Naive thymus-derived CD4-positive, alpha-beta T cell (primary cell): ENCODE results near the gene ZNF827. TPM values are rescaled to one million over a fixed set of nuclear protein-coding genes. Genes with fewer than 3 reads are reported as not detected.

Experiments used
- ATAC-seq: fragments of 150-1000 bp; cut with Tn5 transposase; 2 replicates; pipeline ENCODE4 v1.10.0; 2021; ENCODE audit warnings: mild to moderate bottlenecking, moderate library complexity
- CTCF ChIA-PET: fragments of 350-600 bp; sonication (Branson Sonifier 250); formaldehyde crosslinking; loops from one replicate; lab custom pipeline; 2021; ENCODE audit warnings: antibody characterized with exemption; lab: Charles Lee
- POLR2A ChIA-PET: fragments of 350-600 bp; sonication (Branson Sonifier 250); formaldehyde crosslinking; loops from one replicate; lab custom pipeline; 2021; ENCODE audit warnings: antibody characterized with exemption, inconsistent platforms; lab: Charles Lee
- DNase-seq, 9 donors: peaks; one replicate each; pipeline versions ENCODE4 v3.0.0 to v3.0.0-alpha.2; 2020 to 2022; ENCODE audit warnings: mixed read lengths in 1 of 9
- H3K27ac ChIP-seq: one replicate; pipeline ENCODE4 v1.7.0; 2013; ENCODE audit warnings: mild to moderate bottlenecking, low read depth, low read length, moderate library complexity
- H3K27me3 ChIP-seq, 2 donors: one replicate each; pipeline ENCODE4 v1.7.0; 2013; ENCODE audit warnings: low read length in 2 of 2, mild to moderate bottlenecking in 2 of 2, moderate library complexity in 2 of 2; ENCODE audit not compliant: control insufficient read depth in 2 of 2, insufficient read depth in 2 of 2
- H3K36me3 ChIP-seq, 3 experiments: 1 replicate in 2 of 3; 2 replicates in 1 of 3; pipeline ENCODE4 v1.7.0; 2013; ENCODE audit warnings: low read length in 3 of 3, mild to moderate bottlenecking in 3 of 3, moderate library complexity in 1 of 3; ENCODE audit not compliant: insufficient read depth in 3 of 3, control insufficient read depth in 2 of 3
- H3K4me1 ChIP-seq, 2 donors: one replicate each; pipeline ENCODE4 v1.7.0; 2013; ENCODE audit warnings: low read length in 2 of 2, mild to moderate bottlenecking in 2 of 2, moderate library complexity in 1 of 2; ENCODE audit not compliant: control insufficient read depth in 2 of 2, insufficient read depth in 2 of 2
- H3K4me3 ChIP-seq: 2 replicates; pipeline ENCODE4 v1.7.0; 2013; ENCODE audit warnings: mild to moderate bottlenecking, low read length
- H3K9me3 ChIP-seq, 3 experiments: 1 replicate in 2 of 3; 2 replicates in 1 of 3; pipeline ENCODE4 v1.7.0; 2013; ENCODE audit warnings: low read length in 3 of 3; ENCODE audit not compliant: control insufficient read depth in 2 of 3
- H3K27ac Mint-ChIP-seq, 9 donors: one replicate each; pipeline ENCODE4 v1.8.0; 2020 to 2022; ENCODE audit warnings: mixed read lengths in 9 of 9, mild to moderate bottlenecking in 8 of 9, moderate library complexity in 5 of 9, inconsistent platforms in 2 of 9
- H3K27me3 Mint-ChIP-seq, 5 donors: one replicate each; pipeline ENCODE4 v1.8.0; 2021 to 2022; ENCODE audit warnings: mixed read lengths in 5 of 5, mild to moderate bottlenecking in 1 of 5
- H3K36me3 Mint-ChIP-seq, 5 donors: one replicate each; pipeline ENCODE4 v1.8.0; 2020 to 2022; ENCODE audit warnings: mixed read lengths in 5 of 5, mild to moderate bottlenecking in 3 of 5, inconsistent platforms in 1 of 5
- H3K4me1 Mint-ChIP-seq, 7 donors: one replicate each; pipeline ENCODE4 v1.8.0; 2020 to 2022; ENCODE audit warnings: mixed read lengths in 7 of 7, mild to moderate bottlenecking in 3 of 7, inconsistent platforms in 1 of 7
- H3K4me3 Mint-ChIP-seq, 10 donors: one replicate each; pipeline ENCODE4 v1.8.0; 2020 to 2022; ENCODE audit warnings: mild to moderate bottlenecking in 10 of 10, mixed read lengths in 10 of 10, moderate library complexity in 6 of 10, inconsistent platforms in 2 of 10
- H3K9me3 Mint-ChIP-seq, 11 donors: one replicate each; pipeline ENCODE4 v1.8.0; 2020 to 2022; ENCODE audit warnings: mixed read lengths in 11 of 11, mild to moderate bottlenecking in 4 of 11, inconsistent platforms in 1 of 11, moderate library complexity in 1 of 11
- intact Hi-C, 2 donors: fragments of 100-400 bp; cut with micrococcal nuclease; formaldehyde crosslinking; loops; one replicate each; pipeline ENCODE4 v1.15.1; 2023
- polyA plus RNA-seq, 2 donors: library from polyadenylated mRNA; unstranded; fragments of 300-500 nt; fragmentation: Illumina TruSeq; gene quantifications; one replicate each; pipeline ENCODE4 v1.2.3, GENCODE V29; 2021
- total RNA-seq, 6 experiments: library from RNA in 5 of 6; stranded (reverse) in 5 of 6; gene quantifications; 1 replicate in 5 of 6; 2 replicates in 1 of 6; pipeline ENCODE4 v1.2.3 and lab custom pipeline; 2021 to 2026

ZNF827 gene
- total and polyA plus RNA-seq, 7 experiments from 2014 or later: 2.3 to 32.2 (median 21.7) TPM

DNA sequence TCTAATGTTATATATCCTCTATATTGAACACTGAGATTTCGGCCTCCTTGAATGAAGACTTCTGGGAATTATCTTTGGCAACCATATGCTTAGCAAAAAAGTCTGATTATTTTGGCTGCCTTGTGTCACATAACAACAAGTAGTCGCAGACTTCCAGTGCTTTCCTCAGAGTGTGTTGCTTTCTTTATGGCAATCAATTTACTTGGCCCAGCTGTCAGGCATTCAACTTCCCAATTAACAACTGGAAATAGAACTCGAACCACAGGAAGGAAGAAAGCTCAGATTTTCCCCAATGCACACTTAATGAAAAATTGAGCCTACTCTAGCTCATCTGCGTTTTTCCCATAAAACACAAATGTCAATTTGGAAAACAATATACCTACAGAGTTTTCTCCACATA lies 71.6 kb downstream of the ZNF827 start:
- no peak overlapping the region for H3K4me3 ChIP-seq
- no peaks in the 10 kb centered on the region for H3K27me3 ChIP-seq
- ChIA-PET POLR2A (interaction anchor here (0.6 kb wide), 1 partner anchor 1745 kb away, joined by 3 read pairs; no protein-coding TSS in a partner anchor), CTCF (no interaction called here)
- H3K27me3 Mint-ChIP-seq: no peaks in the 10 kb centered on the region
- H3K36me3 Mint-ChIP-seq: peaks cover 0 to 26% (median 4%) of the 10 kb centered on the region in 5 donors
- ATAC-seq: no peak
- intact Hi-C loops: loop anchor here in 1 of 2 donors (5.0 kb wide), 1 partner anchor 635 kb away; no protein-coding TSS in a partner anchor
- H3K4me1 Mint-ChIP-seq: peaks cover 4 to 23% (median 12%) of the 10 kb centered on the region in 7 donors
- H3K27ac ChIP-seq: no peak overlapping the region
- no peak overlapping the region for H3K27ac Mint-ChIP-seq
- H3K9me3 Mint-ChIP-seq: no peaks in the 10 kb centered on the region
- H3K4me3 Mint-ChIP-seq: no peak overlapping the region
- no peak for DNase-seq
- H3K9me3 ChIP-seq: no peaks in the 10 kb centered on the region
- H3K4me1 ChIP-seq: no peaks in the 10 kb centered on the region
- peaks cover 0 to 6% (median 0%) of the 10 kb centered on the region in 3 experiments for H3K36me3 ChIP-seq

DNA sequence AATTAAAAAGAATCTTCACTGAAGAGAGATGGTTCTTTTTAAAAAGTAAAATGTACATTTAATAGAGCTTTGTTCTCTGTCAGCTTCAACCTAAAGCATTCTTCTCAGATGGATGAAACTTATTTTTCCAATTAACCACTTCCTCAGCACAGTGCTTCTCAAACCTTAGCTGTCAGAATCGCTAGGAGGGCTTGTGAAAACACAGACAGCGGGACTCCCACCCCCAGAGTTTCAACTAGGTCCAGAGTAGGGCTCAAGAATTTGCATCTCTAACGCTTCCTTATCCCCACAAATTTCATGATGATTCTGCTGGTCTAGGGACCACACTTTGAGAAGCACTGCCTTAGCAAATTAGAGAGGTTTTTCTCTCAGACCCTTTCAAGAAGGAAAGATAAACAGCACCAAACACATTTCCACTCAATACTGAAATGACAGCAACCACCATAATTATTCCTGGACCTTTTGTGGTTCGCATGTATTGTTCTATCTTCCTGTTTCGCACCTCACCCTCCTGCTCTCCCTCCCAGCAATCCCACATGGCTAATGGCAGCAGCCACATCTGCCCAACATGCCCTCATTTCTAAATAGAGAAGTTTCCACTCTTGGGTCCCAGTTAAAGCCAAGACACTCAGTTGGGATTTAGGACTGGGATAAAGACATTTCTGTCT lies 73.2 kb downstream of the ZNF827 start:
- Mint-ChIP-seq H3K27me3 (no peaks in the 10 kb centered on the region), H3K27ac (peak overlapping the region in 2 of 9 donors; percentile 23 to 53), H3K36me3 (peaks cover 4 to 39% (median 7%) of the 10 kb centered on the region in 5 donors), H3K4me1 (peaks cover 0 to 14% (median 5%) of the 10 kb centered on the region in 7 donors), H3K9me3 (no peaks in the 10 kb centered on the region), H3K4me3 (no peak overlapping the region)
- Histone ChIP-seq H3K27me3 (no peaks in the 10 kb centered on the region), H3K4me1 (no peaks in the 10 kb centered on the region), H3K4me3 (no peak overlapping the region), H3K9me3 (no peaks in the 10 kb centered on the region), H3K27ac (no peak overlapping the region), H3K36me3 (peaks cover 0 to 16% (median 0%) of the 10 kb centered on the region in 3 experiments)
- intact Hi-C loops: loop anchor here in 1 of 2 donors (5.0 kb wide), 1 partner anchor 633 kb away; no protein-coding TSS in a partner anchor
- ChIA-PET POLR2A (no interaction called here), CTCF (no interaction called here)
- DNase-seq: no peak
- ATAC-seq: no peak

GRCh38 chr4:145863191-145863590 lies 75.4 kb downstream of the ZNF827 start:
- Mint-ChIP-seq H3K27me3 (no peaks in the 10 kb centered on the region), H3K27ac (no peak overlapping the region), H3K4me1 (peaks cover 0 to 5% (median 0%) of the 10 kb centered on the region in 7 donors), H3K36me3 (peaks cover 8 to 54% (median 21%) of the 10 kb centered on the region in 5 donors), H3K9me3 (no peaks in the 10 kb centered on the region), H3K4me3 (no peak overlapping the region)
- H3K27ac ChIP-seq: no peak overlapping the region
- H3K36me3 ChIP-seq: peaks cover 0 to 19% (median 0%) of the 10 kb centered on the region in 3 experiments
- H3K4me3 ChIP-seq: no peak overlapping the region
- CTCF ChIA-PET: no interaction called here
- no peak for ATAC-seq
- no peaks in the 10 kb centered on the region for H3K4me1 ChIP-seq
- intact Hi-C loops: no loop called here
- DNase-seq: no peak
- POLR2A ChIA-PET: no interaction called here
- no peaks in the 10 kb centered on the region for H3K9me3 ChIP-seq
- no peaks in the 10 kb centered on the region for H3K27me3 ChIP-seq

DNA sequence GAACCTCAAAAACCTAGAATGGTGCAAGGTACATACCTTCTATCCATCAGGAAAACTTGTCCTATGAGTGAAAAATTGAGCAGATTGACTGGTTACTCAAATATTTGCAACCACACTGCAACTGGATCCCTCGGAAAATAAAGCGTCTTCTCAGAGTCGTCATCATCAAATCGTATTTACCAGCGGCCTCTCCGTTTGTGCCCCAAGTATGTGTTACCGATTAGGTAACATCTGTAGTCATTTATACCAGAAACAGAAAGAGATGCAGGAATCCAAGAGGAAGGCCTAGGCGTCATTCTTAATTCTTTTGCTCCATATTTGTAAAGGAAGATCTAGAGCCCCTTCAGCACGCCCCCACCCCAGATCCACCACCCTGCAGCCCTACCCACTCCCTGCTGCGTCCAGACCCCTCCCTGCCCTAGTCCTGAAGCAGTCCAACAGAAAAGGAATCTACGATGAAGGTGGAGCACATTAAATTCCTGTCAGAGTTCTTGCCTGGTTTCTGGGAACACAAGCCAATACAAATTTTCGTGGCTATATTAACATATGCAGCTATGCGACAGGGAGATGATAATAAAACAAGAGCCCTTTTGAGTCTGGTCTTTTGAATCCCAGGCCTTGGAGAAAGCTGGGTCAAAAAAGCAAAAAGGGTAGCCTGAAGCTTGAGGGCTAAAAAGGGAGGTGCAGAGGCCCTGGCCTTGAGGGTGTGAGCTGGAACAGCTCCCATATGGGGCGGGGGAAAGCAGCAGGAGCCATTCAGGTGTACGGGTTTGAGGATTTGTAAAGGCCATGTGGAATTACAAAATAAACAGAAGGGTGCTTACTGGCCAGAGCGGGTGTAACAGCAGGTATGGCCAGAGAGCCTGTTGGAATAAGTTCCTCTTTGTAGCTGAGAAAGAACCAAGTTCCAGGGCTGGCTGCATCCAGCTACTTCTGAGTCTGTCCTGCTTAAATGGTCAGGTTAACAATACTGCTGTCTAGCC lies 77.0 kb downstream of the ZNF827 start:
- ChIA-PET CTCF (no interaction called here), POLR2A (no interaction called here)
- Mint-ChIP-seq H3K36me3 (peaks cover 8 to 53% (median 28%) of the 10 kb centered on the region in 5 donors), H3K9me3 (no peaks in the 10 kb centered on the region), H3K27me3 (no peaks in the 10 kb centered on the region), H3K27ac (no peak overlapping the region), H3K4me3 (no peak overlapping the region), H3K4me1 (peaks cover 0 to 5% (median 0%) of the 10 kb centered on the region in 7 donors)
- peaks cover 0 to 15% (median 0%) of the 10 kb centered on the region in 3 experiments for H3K36me3 ChIP-seq
- H3K4me1 ChIP-seq: no peaks in the 10 kb centered on the region
- DNase-seq (no peak), ATAC-seq (no peak)
- no peak overlapping the region for H3K27ac ChIP-seq
- intact Hi-C loops: no loop called here
- no peaks in the 10 kb centered on the region for H3K9me3 ChIP-seq
- H3K27me3 ChIP-seq: no peaks in the 10 kb centered on the region
- H3K4me3 ChIP-seq: no peak overlapping the region

- Mint-ChIP-seq H3K27ac (no peak overlapping the region), H3K27me3 (no peaks in the 10 kb centered on the region), H3K4me3 (no peak overlapping the region), H3K9me3 (no peaks in the 10 kb centered on the region), H3K36me3 (peaks cover 8 to 47% (median 28%) of the 10 kb centered on the region in 5 donors), H3K4me1 (peaks cover 0 to 5% (median 0%) of the 10 kb centered on the region in 7 donors)
- ChIA-PET POLR2A (no interaction called here), CTCF (no interaction called here)
- Histone ChIP-seq H3K9me3 (no peaks in the 10 kb centered on the region), H3K27me3 (no peaks in the 10 kb centered on the region), H3K4me3 (no peak overlapping the region), H3K4me1 (no peaks in the 10 kb centered on the region), H3K27ac (no peak overlapping the region), H3K36me3 (peaks cover 0 to 15% (median 0%) of the 10 kb centered on the region in 3 experiments)
- no peak for DNase-seq
- ATAC-seq: no peak
- intact Hi-C loops: no loop called here
Observed at GRCh38 chr4:145860897-145861296, 77.7 kb downstream of the ZNF827 start.

DNA sequence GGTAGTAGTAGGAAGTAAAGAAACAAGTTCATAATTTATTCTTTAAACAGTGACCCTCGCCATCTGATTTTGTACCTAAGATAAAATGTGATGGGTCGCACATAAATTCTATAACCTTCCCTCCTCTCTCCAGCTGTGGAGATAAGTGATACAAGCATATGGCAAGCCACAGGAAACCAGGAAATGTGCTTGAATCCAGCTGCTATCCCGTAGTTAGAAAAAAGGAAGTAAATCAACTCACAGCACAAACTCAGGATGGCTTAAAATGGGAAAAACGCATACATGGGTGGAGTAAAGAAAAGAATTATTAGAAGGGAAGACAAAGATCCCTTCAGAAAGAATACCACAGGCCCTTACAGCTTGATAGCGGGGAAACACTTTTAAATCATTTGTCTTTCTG lies 78.2 kb downstream of the ZNF827 start:
- Mint-ChIP-seq H3K9me3 (no peaks in the 10 kb centered on the region), H3K27me3 (no peaks in the 10 kb centered on the region), H3K4me1 (peaks cover 0 to 2% (median 0%) of the 10 kb centered on the region in 7 donors), H3K27ac (no peak overlapping the region), H3K4me3 (no peak overlapping the region), H3K36me3 (peaks cover 8 to 47% (median 28%) of the 10 kb centered on the region in 5 donors)
- Histone ChIP-seq H3K36me3 (peaks cover 0 to 15% (median 0%) of the 10 kb centered on the region in 3 experiments), H3K27ac (no peak overlapping the region), H3K27me3 (no peaks in the 10 kb centered on the region), H3K4me3 (no peak overlapping the region), H3K9me3 (no peaks in the 10 kb centered on the region), H3K4me1 (no peaks in the 10 kb centered on the region)
- POLR2A ChIA-PET: no interaction called here
- DNase-seq: no peak
- intact Hi-C loops: no loop called here
- ATAC-seq: no peak
- CTCF ChIA-PET: no interaction called here
